ENCODE measurements around the gene SCN2B.

- TF ChIP-seq CTCF (IDR thresholded peaks at IDR 0.05; ENCODE audit: borderline replicate concordance, extremely low read depth, low read length, poor library complexity, severe bottlenecking) (no peak), EZH2 (IDR thresholded peaks at IDR 0.05; ENCODE audit: borderline replicate concordance, low read depth, low read length, severe bottlenecking) (no peak)
These were observed 48.1 kb downstream of the SCN2B start for GRCh38 chr11:118128310-118128709.

Measured in DND-41 (cell line).